IPS-NIHi11 (cell line): ENCODE measurements around the gene SYT10.
"Not testable (repeated sequence)": the region's sequence is repeated elsewhere in the genome, so short reads cannot be mapped to it uniquely, and the experiment has no call there.

Source experiments
- DNase-seq: peaks from one replicate; pipeline ENCODE4 v3.0.0; 2012; ENCODE audit warnings: mixed read lengths, low spot score

The SYT10 gene

DNA sequence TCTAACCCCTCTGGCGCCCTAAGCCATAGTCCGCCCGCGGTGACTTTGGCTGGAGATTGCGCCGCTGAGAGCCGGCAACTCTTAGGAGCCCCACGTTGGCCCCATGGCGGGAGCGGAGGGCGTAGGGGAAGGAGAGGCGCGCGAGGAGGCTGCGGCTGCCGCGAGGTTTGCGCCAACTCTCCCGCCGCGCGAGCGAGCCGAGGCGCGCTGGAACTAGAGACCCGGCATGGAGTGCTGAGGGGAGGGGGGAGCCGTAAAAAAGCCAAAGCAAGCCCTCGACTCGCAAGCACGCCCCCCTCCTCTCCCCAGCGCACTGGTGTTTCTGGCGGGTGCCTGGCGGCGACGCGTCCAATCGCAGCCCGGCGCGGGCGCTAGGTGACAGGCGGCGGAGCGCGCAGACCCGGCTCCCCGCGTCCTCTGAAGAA is at the start of gene SYT10:
Gene SYT10, minus strand, starts transcription at position 233 of the 425 bp plus-strand sequence. CDS start 297 bp downstream, outside the sequence.
- peak; percentile 81 for DNase-seq

GRCh38 chr12:33488036-33488435 is 48.4 kb upstream of the SYT10 start:
- no peak for DNase-seq

DNA sequence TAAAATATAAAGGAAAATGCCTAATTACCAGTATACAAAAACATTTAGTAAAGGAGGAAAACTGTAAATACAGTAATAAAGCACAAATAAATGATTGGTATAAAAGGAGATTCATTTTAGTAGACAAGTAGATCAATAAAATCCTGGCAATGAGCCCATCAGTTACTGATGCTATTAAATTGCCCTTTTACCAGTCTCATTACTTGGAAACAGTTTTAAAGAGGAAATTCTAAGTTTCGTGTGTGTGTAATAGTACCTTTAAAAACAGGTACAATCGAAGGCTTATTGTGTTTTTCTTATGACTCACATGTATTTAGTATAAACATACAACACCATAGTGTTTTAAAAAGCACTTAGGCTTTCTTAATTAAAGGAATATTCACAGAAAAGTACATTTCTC is 46.4 kb upstream of the SYT10 start:
- DNase-seq = no peak

DNA sequence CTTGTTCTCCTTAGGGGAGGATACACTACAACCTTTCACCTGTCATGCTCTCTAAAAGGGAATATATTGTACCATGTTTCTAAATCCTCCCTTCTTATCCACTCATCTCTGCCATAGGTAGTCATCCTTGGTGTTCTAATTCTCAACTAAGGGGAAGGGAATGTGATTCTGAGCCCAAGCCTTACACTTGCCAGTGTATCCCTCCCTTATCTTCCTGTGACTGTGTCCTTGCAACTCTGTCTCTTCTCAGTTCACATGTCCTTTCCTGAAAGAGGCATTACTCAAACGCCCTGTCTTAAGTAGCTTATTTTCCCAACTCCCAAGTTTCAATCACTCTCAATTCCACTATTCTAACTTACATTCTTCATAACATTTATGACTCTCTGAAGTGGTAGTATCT is 44.5 kb upstream of the SYT10 start:
- no peak for DNase-seq

GRCh38 chr12:33480366-33480765 is 40.7 kb upstream of the SYT10 start:
- no peak for DNase-seq

- no peak for DNase-seq
These were observed 36.4 kb upstream of the SYT10 start for GRCh38 chr12:33476058-33476457.

GRCh38 chr12:33472299-33472698 is 32.7 kb upstream of the SYT10 start:
- no peak for DNase-seq

GRCh38 chr12:33455096-33455495 is 15.5 kb upstream of the SYT10 start:
- no peak for DNase-seq

- no peak for DNase-seq
These were observed 10.9 kb upstream of the SYT10 start for GRCh38 chr12:33450480-33450879.

DNA sequence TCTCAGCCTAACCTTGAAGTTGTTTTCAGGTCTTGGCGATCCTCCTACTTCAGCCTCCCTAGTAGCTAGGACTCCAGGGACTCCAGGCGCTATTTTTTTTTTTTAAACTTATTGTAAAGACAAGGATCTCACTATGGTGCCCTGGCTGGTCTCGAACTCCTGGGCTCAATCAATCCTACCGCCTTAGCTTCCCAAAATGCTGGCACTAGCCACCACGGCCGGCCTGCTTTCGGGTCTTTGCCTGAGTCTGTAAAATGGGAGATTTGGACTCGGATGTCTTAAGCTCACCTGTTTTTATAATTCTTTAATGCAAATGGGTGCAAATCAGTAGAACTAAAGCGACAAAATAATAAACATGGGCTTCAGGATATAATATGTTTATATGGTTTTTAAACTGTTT is 858 bp upstream of the SYT10 start:
- no peak for DNase-seq

GRCh38 chr12:33438851-33439586 is 600 bp downstream of the SYT10 start:
- DNase-seq = peak; percentile 61

DNA sequence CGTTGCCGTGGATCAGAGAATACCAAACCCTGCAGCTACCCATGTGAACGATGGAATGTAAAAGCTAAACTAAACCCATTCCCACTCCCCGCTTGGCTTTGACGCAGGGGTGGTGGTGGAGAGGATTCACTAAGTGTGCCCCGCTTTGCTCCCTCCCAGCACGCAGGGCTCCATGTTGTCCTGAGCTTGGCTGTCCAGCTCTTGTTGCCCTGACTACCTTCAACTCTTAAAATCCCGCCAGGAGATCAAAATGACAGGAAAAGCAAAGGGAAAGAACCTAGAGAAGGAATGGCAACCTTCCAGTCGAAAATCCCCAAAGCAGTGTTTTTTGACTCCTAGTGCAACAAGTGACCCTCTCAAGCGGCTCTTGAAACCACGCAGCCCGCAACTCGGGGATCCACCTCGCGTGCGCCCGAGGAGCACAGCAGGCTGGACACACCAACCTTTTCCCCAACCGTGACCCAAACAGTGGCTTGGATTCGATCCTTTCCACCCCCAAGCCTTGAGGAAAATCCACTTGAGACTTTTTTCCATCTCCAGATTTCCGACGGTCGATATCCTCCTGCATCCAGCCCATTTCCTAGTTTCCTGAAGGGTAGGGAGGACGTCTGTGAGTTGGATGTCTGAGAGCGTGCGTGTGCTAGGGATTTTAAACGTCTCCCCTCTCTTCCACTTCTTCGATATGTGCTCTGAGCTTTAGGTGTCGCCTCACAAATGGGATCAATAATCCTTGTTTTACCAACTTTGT is 1.4 kb downstream of the SYT10 start:
- no peak for DNase-seq

GRCh38 chr12:33437598-33437997 is 2.0 kb downstream of the SYT10 start:
- DNase-seq = no peak

- no peak for DNase-seq
These were observed 6.6 kb downstream of the SYT10 start for GRCh38 chr12:33432992-33433391.

DNA sequence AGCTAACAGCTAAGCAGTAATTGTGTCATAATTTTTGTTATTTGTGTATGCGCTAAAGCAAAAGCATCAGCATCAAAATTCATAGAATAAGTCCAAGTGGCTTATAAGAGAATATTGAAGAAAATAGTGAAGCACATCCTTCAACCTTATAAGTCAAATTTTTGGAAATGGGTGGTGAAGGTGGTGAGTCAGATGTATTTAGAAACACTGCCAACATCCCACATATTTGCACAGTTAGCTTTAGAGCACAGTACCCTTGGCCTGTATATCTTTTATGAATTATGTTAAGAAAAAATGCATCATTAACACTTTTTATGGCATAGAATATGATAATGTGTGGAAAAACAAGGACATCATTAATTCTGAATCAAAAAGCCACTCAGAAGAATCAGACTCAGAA is 8.0 kb downstream of the SYT10 start:
- DNase-seq = no peak

- no peak for DNase-seq
These were observed 10.2 kb downstream of the SYT10 start for GRCh38 chr12:33429468-33429867.

DNA sequence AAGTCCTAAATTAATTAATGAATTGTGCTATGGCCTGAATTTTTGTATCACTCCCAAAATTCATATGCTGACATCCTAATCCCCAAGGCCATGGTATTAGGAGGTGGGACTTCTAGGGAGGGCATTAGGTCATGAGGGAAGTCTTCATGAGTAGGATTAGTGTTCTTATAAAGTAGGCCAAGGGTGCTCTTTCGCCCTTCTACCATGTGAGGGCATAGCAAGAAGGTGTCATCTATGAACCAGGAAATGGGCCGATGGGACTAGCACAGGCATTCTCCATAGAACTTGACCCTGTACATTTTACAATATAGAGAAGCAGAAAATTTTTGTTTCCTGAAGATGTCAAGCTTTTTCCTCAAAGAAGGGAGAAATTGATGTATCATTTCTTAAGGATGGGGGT is 12.5 kb downstream of the SYT10 start:
- DNase-seq = peak; percentile 38

DNA sequence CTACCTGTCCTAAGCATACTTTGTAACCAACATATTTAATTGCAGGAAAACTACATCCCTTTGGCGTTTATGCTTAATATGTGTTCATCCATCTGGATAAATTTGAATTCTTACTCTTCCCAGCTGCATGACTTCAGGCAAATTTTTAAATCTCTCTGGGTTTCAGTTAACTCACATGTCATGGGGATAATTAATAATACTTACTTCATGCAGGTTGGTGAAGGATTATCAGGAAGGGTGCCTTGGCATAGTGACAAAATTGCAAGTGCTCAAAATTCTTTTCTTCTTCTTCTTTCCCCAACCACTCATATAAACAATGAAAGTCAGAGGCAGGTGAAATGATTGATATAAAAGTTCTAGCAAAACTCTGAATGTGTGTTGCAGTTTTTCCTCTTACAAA is 15.9 kb downstream of the SYT10 start:
- DNase-seq = no peak

DNA sequence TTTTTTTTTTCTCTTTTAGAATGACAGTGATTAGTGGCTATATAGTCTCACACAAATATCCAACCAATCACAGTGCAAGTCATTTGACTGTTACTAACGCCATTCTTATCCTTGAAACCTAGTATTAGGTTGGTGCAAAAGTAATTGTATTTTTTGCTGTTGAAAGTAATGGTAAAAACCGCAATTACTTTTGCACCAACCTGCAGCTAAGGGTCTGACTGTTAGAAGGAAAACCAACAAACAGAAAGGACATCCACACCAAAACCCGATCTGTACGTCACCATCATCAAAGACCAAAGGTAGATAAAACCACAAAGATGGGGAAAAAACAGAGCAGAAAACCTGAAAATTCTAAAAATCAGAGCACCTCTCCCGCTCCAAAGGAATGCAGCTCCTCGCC is 27.2 kb downstream of the SYT10 start:
- not testable (repeated sequence) for DNase-seq

- no peak for DNase-seq
These were observed 56.1 kb downstream of the SYT10 start for GRCh38 chr12:33383503-33383902.

- no peak for DNase-seq
These were observed 63.5 kb downstream of the SYT10 start for GRCh38 chr12:33376153-33376552.

DNA sequence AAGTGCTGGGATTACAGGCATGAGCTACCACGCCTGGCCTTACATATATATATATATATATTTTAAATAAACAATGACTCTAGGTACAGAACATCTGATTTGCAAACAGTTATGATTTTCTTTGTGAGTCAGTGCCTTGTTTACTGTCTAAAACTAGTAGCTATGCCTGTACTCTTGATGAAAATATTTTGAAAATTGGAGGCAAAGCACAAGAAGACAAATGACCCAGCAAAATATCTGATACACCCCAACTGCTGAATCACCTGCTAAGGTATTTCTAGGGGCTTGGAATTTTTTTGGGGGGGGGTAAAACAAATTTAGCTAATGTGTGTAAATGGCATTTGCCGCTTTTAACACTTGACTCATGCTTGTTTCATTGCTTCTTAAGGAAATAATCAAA is 69.3 kb downstream of the SYT10 start:
- DNase-seq = no peak

DNA sequence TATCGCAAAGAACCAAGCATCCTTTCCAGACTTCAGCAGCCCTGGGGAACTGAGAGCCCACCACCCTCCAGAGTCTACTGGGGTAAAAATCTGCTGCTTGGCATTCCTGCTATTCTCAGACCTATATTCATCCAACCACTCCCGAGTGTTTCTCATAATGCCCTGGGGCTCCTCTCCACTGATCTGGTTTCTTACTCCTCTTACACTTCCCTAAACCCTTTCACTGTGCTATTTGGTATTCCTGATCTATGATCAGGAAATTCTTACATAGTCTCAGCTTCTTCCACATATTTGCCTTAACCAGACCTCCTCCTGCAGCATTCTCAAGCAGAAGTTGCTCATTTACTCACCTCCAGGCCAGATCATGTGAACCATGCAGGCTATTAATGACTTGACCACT is 82.4 kb downstream of the SYT10 start:
- no peak for DNase-seq

- DNase-seq = no peak
These were observed 89.8 kb downstream of the SYT10 start for GRCh38 chr12:33349791-33350190.
